ENCODE results near the gene CDC42SE1.

DNA sequence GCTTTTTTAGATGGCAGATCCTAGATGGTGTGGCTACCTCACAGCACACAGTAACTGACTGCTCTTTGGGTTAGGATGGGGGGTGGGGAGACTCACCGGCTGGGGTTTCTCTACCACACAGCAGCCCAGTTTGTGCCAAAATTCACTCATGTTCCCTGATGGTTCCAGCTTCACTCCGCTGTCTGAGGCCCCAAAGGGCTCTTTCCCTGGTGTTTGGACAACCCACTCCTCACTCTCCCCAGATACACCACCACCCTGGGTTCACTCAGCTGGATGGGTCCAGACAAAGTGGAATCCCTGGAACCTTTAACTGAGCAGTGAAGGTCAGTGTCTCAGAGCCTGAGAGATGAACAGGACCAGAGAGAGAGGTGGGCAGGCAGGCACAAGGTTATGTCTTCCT lies 3.8 kb downstream of the CDC42SE1 start:
- TF ChIP-seq, protein P1, sequence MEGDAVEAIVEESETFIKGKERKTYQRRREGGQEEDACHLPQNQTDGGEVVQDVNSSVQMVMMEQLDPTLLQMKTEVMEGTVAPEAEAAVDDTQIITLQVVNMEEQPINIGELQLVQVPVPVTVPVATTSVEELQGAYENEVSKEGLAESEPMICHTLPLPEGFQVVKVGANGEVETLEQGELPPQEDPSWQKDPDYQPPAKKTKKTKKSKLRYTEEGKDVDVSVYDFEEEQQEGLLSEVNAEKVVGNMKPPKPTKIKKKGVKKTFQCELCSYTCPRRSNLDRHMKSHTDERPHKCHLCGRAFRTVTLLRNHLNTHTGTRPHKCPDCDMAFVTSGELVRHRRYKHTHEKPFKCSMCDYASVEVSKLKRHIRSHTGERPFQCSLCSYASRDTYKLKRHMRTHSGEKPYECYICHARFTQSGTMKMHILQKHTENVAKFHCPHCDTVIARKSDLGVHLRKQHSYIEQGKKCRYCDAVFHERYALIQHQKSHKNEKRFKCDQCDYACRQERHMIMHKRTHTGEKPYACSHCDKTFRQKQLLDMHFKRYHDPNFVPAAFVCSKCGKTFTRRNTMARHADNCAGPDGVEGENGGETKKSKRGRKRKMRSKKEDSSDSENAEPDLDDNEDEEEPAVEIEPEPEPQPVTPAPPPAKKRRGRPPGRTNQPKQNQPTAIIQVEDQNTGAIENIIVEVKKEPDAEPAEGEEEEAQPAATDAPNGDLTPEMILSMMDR (IDR thresholded peaks at IDR 0.05): no peak
- TF ChIP-seq EP300 (IDR thresholded peaks at IDR 0.05): no peak
- no peak for TF ChIP-seq POLR2AphosphoS5 (IDR thresholded peaks at IDR 0.05)

Data from sigmoid colon (tissue), 4 donors.